K562 (cell line): ENCODE measurements around the gene TRIM47. TPM values are rescaled to one million over a fixed set of nuclear protein-coding genes. Genes with fewer than 3 reads are reported as not detected.
A peak's percentile ranks its signal among the peaks of the same experiment; 100 is the strongest.

ENCODE experiments used
- ATAC-seq: fragments of 200-7000 bp; cut with Tn5 transposase; 3 replicates; pipeline ENCODE4 v1.9.1; 2020; ENCODE audit warnings: moderate library complexity
- BruUV-seq: library from RNA; stranded (reverse); fragments of 400-500 nt; replicated peaks from 2 replicates; lab custom pipeline; 2021; lab: Mats Ljungman, UMichigan
- CTCF ChIA-PET: fragments of 300-600 bp; formaldehyde crosslinking; extraction: SDS; loops from one replicate; lab custom pipeline; 2021; ENCODE audit warnings: low intra/inter-chr PET ratio; lab: Yijun Ruan, JAX
- POLR2A ChIA-PET: fragments of 300-600, 350-650 bp; sonication (Branson Sonifier 250); formaldehyde crosslinking; extraction: SDS; loops from one replicate; lab custom pipeline; 2021; ENCODE audit warnings: antibody characterized with exemption, inconsistent platforms; lab: Yijun Ruan, JAX
- DNase-seq, 4 experiments: peaks; one replicate each; pipeline versions ENCODE4 v3.0.0 to v3.0.0-alpha.2; 2011 to 2018; ENCODE audit warnings: low spot score in 3 of 4, mixed read lengths in 3 of 4; ENCODE audit errors: extremely low read depth in 1 of 4
- FAIRE-seq: peaks from 2 replicates; lab custom pipeline; 2011; peaks lifted over from hg19 to GRCh38; lab: Jason Lieb, UNC
- H2AFZ ChIP-seq: 2 replicates; pipeline ENCODE4 v1.6.0; 2011; ENCODE audit warnings: low read depth, low read length, control low read depth, inconsistent platforms
- H3K27ac ChIP-seq: fragments of 200-600 bp; 3 replicates; pipeline ENCODE4 v1.8.0; 2011; ENCODE audit warnings: low read depth, mild to moderate bottlenecking, control low read depth, inconsistent platforms, low read length, moderate library complexity, mixed read lengths; ENCODE audit errors: extremely low read depth
- H3K27me3 ChIP-seq, 2 experiments: fragments of 300-600 bp in 1 of 2; 2 replicates in 1 of 2; 3 replicates in 1 of 2; pipeline versions ENCODE4 v1.6.0 to v1.8.0; 2011; ENCODE audit warnings: inconsistent platforms in 2 of 2, low read length in 2 of 2, mild to moderate bottlenecking in 1 of 2, mixed read lengths in 1 of 2, moderate library complexity in 1 of 2; ENCODE audit not compliant: control insufficient read depth in 2 of 2, insufficient read depth in 2 of 2
- H3K36me3 ChIP-seq: fragments of 300-600 bp; 3 replicates; pipeline ENCODE4 v1.8.0; 2011; ENCODE audit warnings: mild to moderate bottlenecking, low read length, inconsistent platforms; ENCODE audit not compliant: control insufficient read depth, insufficient read depth
- H3K4me1 ChIP-seq, 2 experiments: fragments of 200-600 bp in 1 of 2; replicated peaks in 1 of 2; 2 replicates in 1 of 2; 3 replicates in 1 of 2; pipeline versions ENCODE4 v1.5.1 to v1.8.0; 2011; ENCODE audit warnings: inconsistent platforms in 2 of 2, low read length in 2 of 2, mild to moderate bottlenecking in 1 of 2, mixed read lengths in 1 of 2, moderate library complexity in 1 of 2; ENCODE audit not compliant: control insufficient read depth in 2 of 2, insufficient read depth in 2 of 2
- H3K4me2 ChIP-seq: 2 replicates; pipeline ENCODE4 v1.6.1; 2011; ENCODE audit warnings: low read length, control low read depth, inconsistent platforms, mixed read lengths; ENCODE audit not compliant: insufficient read depth
- H3K4me3 ChIP-seq: fragments of 200-600 bp; sonication (generic), shearing (Covaris generic); 2 replicates; pipeline ENCODE4 v1.5.1; 2016; ENCODE audit warnings: control low read depth, inconsistent platforms
- H3K79me2 ChIP-seq: fragments of 200-600 bp; 3 replicates; pipeline ENCODE4 v1.8.0; 2011; ENCODE audit warnings: low read length, inconsistent platforms; ENCODE audit not compliant: control insufficient read depth, insufficient read depth
- H3K9ac ChIP-seq, 2 experiments: 2 replicates each; pipeline versions ENCODE4 v1.6.0 to v1.6.1; 2011; ENCODE audit warnings: low read depth in 2 of 2, low read length in 2 of 2, control low read depth in 1 of 2, inconsistent platforms in 1 of 2, mild to moderate bottlenecking in 1 of 2, mixed read lengths in 1 of 2; ENCODE audit not compliant: insufficient read depth in 1 of 2
- H3K9me1 ChIP-seq: one replicate; pipeline ENCODE4 v1.6.0; 2011; ENCODE audit warnings: inconsistent platforms, mild to moderate bottlenecking, low read length, moderate library complexity; ENCODE audit not compliant: control insufficient read depth, insufficient read depth
- H3K9me3 ChIP-seq: replicated peaks from 2 replicates; pipeline ENCODE4 v1.5.1; 2011; ENCODE audit warnings: low read depth, low read length, inconsistent platforms; ENCODE audit not compliant: control insufficient read depth, insufficient read depth
- H4K20me1 ChIP-seq: replicated peaks from 2 replicates; pipeline ENCODE4 v1.6.1; 2011; ENCODE audit warnings: low read length, inconsistent platforms, mixed read lengths; ENCODE audit not compliant: control insufficient read depth, insufficient read depth
- EGR1 ChIP-seq: fragments of 450-650 bp; conservative IDR thresholded peaks from 2 replicates; pipeline ENCODE4 v1.6.1; 2017; ENCODE audit warnings: mild to moderate bottlenecking
- ESRRA ChIP-seq: fragments of 450-650 bp; IDR thresholded peaks from 2 replicates; pipeline ENCODE4 v1.6.1; 2014; ENCODE audit warnings: low read depth, mild to moderate bottlenecking, moderate library complexity, borderline replicate concordance
- LEF1 ChIP-seq: fragments of 450-650 bp; IDR thresholded peaks from 2 replicates; pipeline ENCODE4 v1.6.1; 2016; ENCODE audit warnings: mild to moderate bottlenecking
- MAZ ChIP-seq, 2 experiments: fragments of 450-650 bp in 1 of 2; sonication (generic) in 1 of 2; formaldehyde crosslinking; IDR thresholded peaks in 1 of 2; conservative IDR thresholded peaks in 1 of 2; 2 replicates each; pipeline versions ENCODE4 v1.4.0 to v1.5.0; 2020; ENCODE audit warnings: mild to moderate bottlenecking in 1 of 2, missing genetic modification reagents in 1 of 2
- NFRKB ChIP-seq: fragments of 450-650 bp; IDR thresholded peaks from 2 replicates; pipeline ENCODE4 v1.6.1; 2016; ENCODE audit warnings: low read depth
- POLR2B ChIP-seq: fragments of 450-650 bp; IDR thresholded peaks from 2 replicates; pipeline ENCODE4 v1.6.1; 2018; ENCODE audit warnings: low read depth; ENCODE audit not compliant: partially characterized antibody
- PTBP1 ChIP-seq: fragments of 200-400 bp; formaldehyde crosslinking; IDR thresholded peaks from 2 replicates; pipeline ENCODE4 v1.6.1; 2017; ENCODE audit warnings: low read depth, low read length
- RBFOX2 ChIP-seq: fragments of 200-400 bp; formaldehyde crosslinking; IDR thresholded peaks from 2 replicates; pipeline ENCODE4 v1.6.1; 2017; ENCODE audit warnings: low read depth, mild to moderate bottlenecking, low read length, moderate library complexity
- RBM39 ChIP-seq: fragments of 200-400 bp; formaldehyde crosslinking; optimal IDR thresholded peaks from 2 replicates; pipeline ENCODE3; 2018; ENCODE audit warnings: low read depth, low read length
- SAP30 ChIP-seq: fragments of 200-600 bp; sonication (generic); IDR thresholded peaks from 2 replicates; pipeline ENCODE4 v1.6.1; 2012; ENCODE audit warnings: borderline replicate concordance, low read depth, mild to moderate bottlenecking, moderate library complexity, low read length, control low read depth, inconsistent platforms; ENCODE audit not compliant: insufficient read depth, poor library complexity, severe bottlenecking
- ZBTB7A ChIP-seq: IDR thresholded peaks from 2 replicates; pipeline ENCODE4 v1.6.1; 2011; ENCODE audit warnings: low read depth, mild to moderate bottlenecking, low read length, moderate library complexity, borderline replicate concordance; ENCODE audit not compliant: control insufficient read depth
- ZNF668 ChIP-seq: fragments of 250-450 bp; sonication (Bioruptor Pico); IDR thresholded peaks from 2 replicates; pipeline ENCODE4 v1.8.0; 2022; ENCODE audit warnings: mild to moderate bottlenecking, inconsistent platforms
- WGBS: fragments of 100-300 bp; shearing (Covaris generic); methylation state at CpG from one replicate; pipeline ENCODE4 v1.1.6; 2016; ENCODE audit warnings: low coverage, mixed read lengths; ENCODE audit not compliant: insufficient coverage; ENCODE audit errors: missing lambda C conversion rate; 5-methylcytosine and 5-hydroxymethylcytosine counted together
- in situ Hi-C: fragments of 300-500 bp; cut with MboI; formaldehyde crosslinking; loops from 4 replicates; pipeline ENCODE4 v1.15.0; 2018; ENCODE audit warnings: inconsistent platforms, mixed read lengths
- intact Hi-C: fragments of 100-400 bp; cut with micrococcal nuclease; formaldehyde crosslinking; loops from 2 replicates; pipeline ENCODE4 v1.14.2; 2022
- polyA plus RNA-seq, 8 experiments: library from polyadenylated mRNA; depleted of rRNA in 4 of 8; stranded (reverse) in 5 of 8; unstranded in 3 of 8; fragments of >200 nt; fragmentation: Nextera tagmentation in 2 of 8; fragmentation: Illumina TruSeq in 1 of 8; extraction: Ambion mirVana in 2 of 8; extraction: Trizol in 1 of 8; gene quantifications; 2 replicates each; pipeline versions ENCODE4 v1.2.1 to v1.2.3, GENCODE V29; 2011 to 2014; ENCODE audit warnings: inconsistent platforms in 1 of 8, missing spikeins in 1 of 8
- total RNA-seq, 7 experiments: library from RNA; depleted of rRNA in 6 of 7; stranded (reverse); fragments of >200 nt in 6 of 7; fragmentation: Illumina TruSeq in 2 of 7; extraction: Trizol in 2 of 7; gene quantifications; 2 replicates each; pipeline versions ENCODE4 v1.2.1 to v1.2.3, GENCODE V29; 2011 to 2021; ENCODE audit warnings: low replicate concordance in 1 of 7
- TF ChIP-seq, protein P1 (sequence below): fragments of 450-650 bp; formaldehyde crosslinking; IDR thresholded peaks from 2 replicates; pipeline ENCODE4 v1.4.0; 2020; ENCODE audit warnings: mild to moderate bottlenecking, mixed read lengths
- TF ChIP-seq, protein P2 (sequence below): fragments of 450-650 bp; IDR thresholded peaks from 2 replicates; pipeline ENCODE4 v1.6.1; 2017; ENCODE audit warnings: antibody characterized with exemption, mild to moderate bottlenecking

Gene TRIM47
- total and polyA plus RNA-seq, 9 of the 15 experiments (the other 6 are each of a cell fraction or from before 2014, with no cell fraction given): 0.56 to 6.1 (median 3.2) TPM

DNA sequence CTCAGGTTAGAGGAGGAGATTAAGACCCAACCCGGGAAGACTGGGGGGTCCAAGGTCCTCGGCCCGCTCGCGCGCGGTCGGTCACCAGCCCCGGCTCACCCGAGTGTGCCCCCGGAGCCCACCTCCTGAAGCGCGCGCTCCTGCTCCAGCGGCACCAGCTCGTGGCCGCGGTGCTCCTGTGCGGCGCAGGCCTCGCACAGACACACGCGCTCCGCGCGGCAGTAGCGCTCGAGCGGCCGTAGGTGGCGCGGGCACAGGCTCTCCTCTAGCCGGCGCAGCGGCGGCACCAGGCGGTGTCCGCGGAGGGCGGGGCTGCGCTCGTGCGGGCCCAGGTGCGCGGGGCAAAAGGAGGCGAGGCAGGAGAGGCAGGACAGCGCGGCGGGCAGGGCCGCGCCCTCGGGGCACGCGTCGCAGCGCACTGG is 618 bp downstream of the TRIM47 start (continued):
- TF ChIP-seq POLR2B (no peak), SAP30 (no peak), PTBP1 (no peak)
- TF ChIP-seq, protein P1, sequence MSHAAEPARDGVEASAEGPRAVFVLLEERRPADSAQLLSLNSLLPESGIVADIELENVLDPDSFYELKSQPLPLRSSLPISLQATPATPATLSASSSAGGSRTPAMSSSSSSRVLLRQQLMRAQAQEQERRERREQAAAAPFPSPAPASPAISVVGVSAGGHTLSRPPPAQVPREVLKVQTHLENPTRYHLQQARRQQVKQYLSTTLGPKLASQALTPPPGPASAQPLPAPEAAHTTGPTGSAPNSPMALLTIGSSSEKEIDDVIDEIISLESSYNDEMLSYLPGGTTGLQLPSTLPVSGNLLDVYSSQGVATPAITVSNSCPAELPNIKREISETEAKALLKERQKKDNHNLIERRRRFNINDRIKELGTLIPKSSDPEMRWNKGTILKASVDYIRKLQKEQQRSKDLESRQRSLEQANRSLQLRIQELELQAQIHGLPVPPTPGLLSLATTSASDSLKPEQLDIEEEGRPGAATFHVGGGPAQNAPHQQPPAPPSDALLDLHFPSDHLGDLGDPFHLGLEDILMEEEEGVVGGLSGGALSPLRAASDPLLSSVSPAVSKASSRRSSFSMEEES (CRISPR knock-in tag): no peak

DNA sequence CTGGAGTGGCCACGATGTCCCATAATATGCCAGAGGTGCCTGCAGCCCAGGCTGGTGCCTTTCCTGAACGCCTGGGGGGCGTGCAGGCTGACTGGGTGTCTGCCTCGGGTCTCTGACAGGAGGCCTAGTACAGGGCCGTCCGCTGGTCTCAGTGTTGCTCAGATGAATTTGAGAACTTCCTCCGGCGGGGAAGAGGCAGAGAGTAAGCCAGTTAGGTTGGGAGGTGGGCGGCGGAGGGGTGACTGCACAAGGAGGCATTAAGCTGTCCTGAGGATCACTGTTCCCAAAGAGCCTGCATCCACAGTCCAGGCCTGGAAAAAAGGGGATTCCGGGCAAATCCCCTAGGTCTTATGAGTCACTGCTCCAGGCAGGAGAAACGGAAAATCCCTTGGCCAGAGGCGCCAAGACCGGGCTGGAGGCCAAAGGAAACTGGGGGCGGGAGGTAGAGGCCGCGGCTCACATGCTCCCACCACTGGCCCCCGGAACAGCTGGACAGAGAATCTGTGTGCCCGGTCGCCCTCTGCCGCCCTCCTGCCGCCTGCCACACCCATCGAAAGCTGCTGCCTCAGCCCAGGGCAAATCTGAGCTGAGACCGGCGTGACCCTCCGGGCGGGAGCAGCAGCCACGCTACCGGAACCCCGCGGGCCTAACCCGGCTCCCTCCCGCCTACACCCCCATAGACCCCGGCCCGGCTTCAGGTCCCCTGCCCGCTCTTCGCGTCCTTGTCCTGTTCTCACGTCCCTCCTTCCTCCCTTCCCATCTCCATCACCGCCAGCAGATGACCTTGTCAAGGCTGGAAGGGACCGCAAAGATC is 1.2 kb downstream of the TRIM47 start:
- H3K27ac ChIP-seq: no peak overlapping the region
- no peak overlapping the region for H3K4me3 ChIP-seq
- WGBS: 72% methylated on average over 26 of the region's 41 CpGs
- H3K36me3 ChIP-seq: no peaks in the 10 kb centered on the region
- FAIRE-seq (no peak), DNase-seq (no peak), ATAC-seq (no peak)
- no peaks in the 10 kb centered on the region for H3K9me1 ChIP-seq
- peaks cover 8 to 73% of the 10 kb centered on the region in 2 experiments for H3K4me1 ChIP-seq
- no peaks in the 10 kb centered on the region for H3K79me2 ChIP-seq
- POLR2A ChIA-PET: interaction anchor here (0.6 to 15.8 kb wide), 4 partner anchors 12 to 104 kb away, joined by 3 to 169 read pairs (median 4); partner anchors contain the start of gene TRIM65
- no peaks in the 10 kb centered on the region for H4K20me1 ChIP-seq
- no peak overlapping the region for H3K4me2 ChIP-seq
- H2AFZ ChIP-seq: peak overlapping the region; percentile 97; the same call in 1 of the 2 replicates
- H3K9ac ChIP-seq: peak overlapping the region in 1 of 2 experiments; percentile 93; a peak in 2 of 4 replicates
- BruUV-seq: TSS peak; percentile 60
- intact Hi-C loops (no loop called here), in situ Hi-C loops (no loop called here)
- H3K9me3 ChIP-seq: no peaks in the 10 kb centered on the region
- CTCF ChIA-PET: no interaction called here
- H3K27me3 ChIP-seq: no peaks in the 10 kb centered on the region
- TF ChIP-seq EGR1 (peak; percentile 18; the same call in 1 of the 2 replicates), ZBTB7A (no peak; the same call in 1 of the 2 replicates), RBFOX2 (0 out of 2 replicates have a peak, but pooled peaks have one; percentile 1), NFRKB (no peak), RBM39 (no peak), ESRRA (no peak), LEF1 (no peak), ZNF668 (CRISPR knock-in tag) (no peak), MAZ (CRISPR knock-in tag; conservative IDR thresholded peaks at IDR 0.05 in 1 of 2, IDR thresholded peaks at IDR 0.05 in 1 of 2) (no peak)
- TF ChIP-seq, protein P2, sequence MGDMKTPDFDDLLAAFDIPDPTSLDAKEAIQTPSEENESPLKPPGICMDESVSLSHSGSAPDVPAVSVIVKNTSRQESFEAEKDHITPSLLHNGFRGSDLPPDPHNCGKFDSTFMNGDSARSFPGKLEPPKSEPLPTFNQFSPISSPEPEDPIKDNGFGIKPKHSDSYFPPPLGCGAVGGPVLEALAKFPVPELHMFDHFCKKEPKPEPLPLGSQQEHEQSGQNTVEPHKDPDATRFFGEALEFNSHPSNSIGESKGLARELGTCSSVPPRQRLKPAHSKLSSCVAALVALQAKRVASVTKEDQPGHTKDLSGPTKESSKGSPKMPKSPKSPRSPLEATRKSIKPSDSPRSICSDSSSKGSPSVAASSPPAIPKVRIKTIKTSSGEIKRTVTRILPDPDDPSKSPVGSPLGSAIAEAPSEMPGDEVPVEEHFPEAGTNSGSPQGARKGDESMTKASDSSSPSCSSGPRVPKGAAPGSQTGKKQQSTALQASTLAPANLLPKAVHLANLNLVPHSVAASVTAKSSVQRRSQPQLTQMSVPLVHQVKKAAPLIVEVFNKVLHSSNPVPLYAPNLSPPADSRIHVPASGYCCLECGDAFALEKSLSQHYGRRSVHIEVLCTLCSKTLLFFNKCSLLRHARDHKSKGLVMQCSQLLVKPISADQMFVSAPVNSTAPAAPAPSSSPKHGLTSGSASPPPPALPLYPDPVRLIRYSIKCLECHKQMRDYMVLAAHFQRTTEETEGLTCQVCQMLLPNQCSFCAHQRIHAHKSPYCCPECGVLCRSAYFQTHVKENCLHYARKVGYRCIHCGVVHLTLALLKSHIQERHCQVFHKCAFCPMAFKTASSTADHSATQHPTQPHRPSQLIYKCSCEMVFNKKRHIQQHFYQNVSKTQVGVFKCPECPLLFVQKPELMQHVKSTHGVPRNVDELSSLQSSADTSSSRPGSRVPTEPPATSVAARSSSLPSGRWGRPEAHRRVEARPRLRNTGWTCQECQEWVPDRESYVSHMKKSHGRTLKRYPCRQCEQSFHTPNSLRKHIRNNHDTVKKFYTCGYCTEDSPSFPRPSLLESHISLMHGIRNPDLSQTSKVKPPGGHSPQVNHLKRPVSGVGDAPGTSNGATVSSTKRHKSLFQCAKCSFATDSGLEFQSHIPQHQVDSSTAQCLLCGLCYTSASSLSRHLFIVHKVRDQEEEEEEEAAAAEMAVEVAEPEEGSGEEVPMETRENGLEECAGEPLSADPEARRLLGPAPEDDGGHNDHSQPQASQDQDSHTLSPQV: no peak
